ENCODE data around the gene WDFY2. TPM values are rescaled to one million over a fixed set of nuclear protein-coding genes. Genes with fewer than 3 reads are reported as not detected.

Gene WDFY2
- total RNA-seq, 1 experiment from 2014 or later = 26.4 TPM

GRCh38 chr13:51547425-51548176, 36.7 kb upstream of the WDFY2 start:
- H4K91ac ChIP-seq (ENCODE audit: insufficient read length, low read depth, low read length) = no peak overlapping the region
- H3K9ac ChIP-seq (ENCODE audit: extremely low read depth, insufficient read length, low read length) = no peak overlapping the region
- Mint-ChIP-seq H3K36me3 (ENCODE audit: insufficient read depth in 1 of 3, low read depth in 3 of 3) (no peaks in the 10 kb centered on the region), H3K27me3 (ENCODE audit: low read depth) (no peaks in the 10 kb centered on the region; the same call in 1 of the 2 replicates), H3K9me3 (peaks cover 3 to 4% of the 10 kb centered on the region in 2 experiments; a peak in 1 of 5 replicates), H3K4me1 (peaks cover 19 to 20% of the 10 kb centered on the region in 2 experiments), H3K27ac (no peak overlapping the region), H3K4me3 (no peak overlapping the region)
- no peak overlapping the region for H2BK5ac ChIP-seq (ENCODE audit: insufficient read length, low read length)
- H2BK20ac ChIP-seq (ENCODE audit: low read depth, low read length, poor library complexity, severe bottlenecking) = no peak overlapping the region
- no peak overlapping the region for H2AK5ac ChIP-seq (ENCODE audit: insufficient read length, low read length)
- no peaks in the 10 kb centered on the region for H3K4me1 ChIP-seq (ENCODE audit: insufficient read depth, low read length)
- no peak overlapping the region for H3K14ac ChIP-seq (ENCODE audit: insufficient read depth, low read length)
- TF ChIP-seq CTCF (conservative IDR thresholded peaks at IDR 0.05) = no peak
- no peak overlapping the region for H2BK120ac ChIP-seq (ENCODE audit: low read depth, low read length, poor library complexity, severe bottlenecking)
- no peak overlapping the region for H3T11ph ChIP-seq (ENCODE audit: low read length)
- H4K5ac ChIP-seq (ENCODE audit: insufficient read length, low read depth, low read length) = no peak overlapping the region
- no peak for DNase-seq
- H3K18ac ChIP-seq (ENCODE audit: insufficient read length, low read depth, low read length) = no peak overlapping the region
- H3K4me2 ChIP-seq (ENCODE audit: insufficient read depth, insufficient read length, low read length) = no peak overlapping the region
- H4K20me1 ChIP-seq (ENCODE audit: control insufficient read depth, insufficient read depth, insufficient read length) = no peaks in the 10 kb centered on the region
- no peaks in the 10 kb centered on the region for H3K79me1 ChIP-seq (ENCODE audit: insufficient read depth, low read depth, low read length, poor library complexity, severe bottlenecking)
- H3K56ac ChIP-seq (ENCODE audit: insufficient read length, low read depth, low read length) = no peak overlapping the region
- no peak overlapping the region for H2BK12ac ChIP-seq (ENCODE audit: insufficient read length, low read depth, low read length)
- H3K79me2 ChIP-seq (ENCODE audit: insufficient read depth, low read length) = no peaks in the 10 kb centered on the region
- H3K23ac ChIP-seq (ENCODE audit: insufficient read length, low read depth, low read length) = no peak overlapping the region
- H2BK15ac ChIP-seq (ENCODE audit: low read depth, low read length) = no peak overlapping the region
- no peak overlapping the region for H2AFZ ChIP-seq (ENCODE audit: low read length)
- H3K27me3 ChIP-seq (ENCODE audit: insufficient read depth, low read length) = no peaks in the 10 kb centered on the region
- H3K27ac ChIP-seq (ENCODE audit: insufficient read length, low read depth, low read length) = no peak overlapping the region
- no peak overlapping the region for H3K4ac ChIP-seq (ENCODE audit: low read depth, low read length)
- no CpG with 5 or more reads among the region's 6 CpGs for WGBS (ENCODE audit: extremely low coverage, insufficient read length, low lambda C conversion rate)
- H4K8ac ChIP-seq (replicated peaks; ENCODE audit: insufficient read length, low read depth, low read length) = no peak overlapping the region
- no peaks in the 10 kb centered on the region for H3K23me2 ChIP-seq (ENCODE audit: insufficient read length, low read depth, low read length, poor library complexity, severe bottlenecking)
- no peaks in the 10 kb centered on the region for H3K9me3 ChIP-seq (ENCODE audit: control insufficient read depth, low read depth, low read length)
